GM23338 (cell line): ENCODE results near the gene TTC22.

Experiments
- CREB1 ChIP-seq: fragments of 250-450 bp; sonication (Bioruptor Pico); IDR thresholded peaks from 2 replicates; pipeline ENCODE4 v1.5.0; 2020; ENCODE audit warnings: low read depth, mild to moderate bottlenecking, moderate library complexity
- ETS1 ChIP-seq: IDR thresholded peaks from 2 replicates; pipeline ENCODE4 v1.6.1; 2016; ENCODE audit warnings: antibody characterized with exemption
- EZH2 ChIP-seq: fragments of 200-600 bp; sonication (generic); IDR thresholded peaks from one replicate; pipeline ENCODE4 v1.8.0; 2017; ENCODE audit warnings: antibody characterized with exemption, mild to moderate bottlenecking, low read depth; ENCODE audit not compliant: unreplicated experiment
- EZH2phosphoT487 ChIP-seq: fragments of 200-600 bp; sonication (generic); IDR thresholded peaks from one replicate; pipeline ENCODE4 v1.8.1; 2018; ENCODE audit warnings: antibody characterized with exemption; ENCODE audit not compliant: unreplicated experiment
- JUNB ChIP-seq: IDR thresholded peaks from one replicate; pipeline ENCODE4 v1.6.1; 2016; ENCODE audit warnings: antibody characterized with exemption; ENCODE audit not compliant: unreplicated experiment
- POLR2AphosphoS5 ChIP-seq: IDR thresholded peaks from 2 replicates; pipeline ENCODE4 v1.6.1; 2016; ENCODE audit warnings: antibody characterized with exemption, low read depth
- ZNF114 ChIP-seq: fragments of 250-450 bp; sonication (Bioruptor Pico); IDR thresholded peaks from 2 replicates; pipeline ENCODE4 v1.5.0; 2020; ENCODE audit warnings: mild to moderate bottlenecking, moderate library complexity
- ZNF331 ChIP-seq: fragments of 250-450 bp; sonication (Bioruptor Pico); IDR thresholded peaks from 2 replicates; pipeline ENCODE4 v1.5.0; 2020; ENCODE audit warnings: low read depth, mild to moderate bottlenecking, moderate library complexity
- TF ChIP-seq, protein P1 (sequence below), 2 experiments: fragments of 200-600 bp in 1 of 2; sonication (generic) in 1 of 2; conservative IDR thresholded peaks; 2 replicates each; pipeline versions ENCODE4 v1.5.1 to v1.6.1; 2016 to 2017; ENCODE audit warnings: antibody characterized with exemption in 2 of 2, low read depth in 2 of 2, mild to moderate bottlenecking in 2 of 2, moderate library complexity in 1 of 2
- TF ChIP-seq, protein P2 (sequence below): IDR thresholded peaks from one replicate; pipeline ENCODE4 v1.6.1; 2018; ENCODE audit warnings: antibody characterized with exemption; ENCODE audit not compliant: unreplicated experiment
- TF ChIP-seq, protein P3 (sequence below): fragments of 250-450 bp; sonication (Bioruptor Pico); IDR thresholded peaks from 2 replicates; pipeline ENCODE4 v1.5.0; 2020; ENCODE audit warnings: mild to moderate bottlenecking, moderate library complexity

DNA sequence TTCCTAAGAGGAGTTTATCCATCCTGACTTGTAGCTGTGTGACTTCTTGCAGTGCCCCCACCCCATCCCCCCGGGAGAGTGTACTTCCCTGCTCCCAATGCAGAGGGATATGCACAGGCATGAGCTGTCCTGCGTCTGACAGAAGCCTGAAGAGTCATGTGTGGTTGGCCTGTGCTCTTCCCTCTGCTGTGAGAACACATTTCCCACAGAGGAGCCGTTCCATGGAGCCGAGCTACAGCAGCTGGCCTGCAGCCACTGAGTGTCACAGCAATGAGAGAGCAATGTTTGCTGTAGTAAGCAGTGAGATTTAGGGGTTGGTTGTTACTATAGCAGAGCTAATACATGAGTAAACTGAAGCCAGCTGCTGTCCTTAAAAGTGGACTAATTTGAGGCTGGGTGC, 58.8 kb downstream of the TTC22 start:
- TF ChIP-seq POLR2AphosphoS5 = no peak
- TF ChIP-seq, protein P1, sequence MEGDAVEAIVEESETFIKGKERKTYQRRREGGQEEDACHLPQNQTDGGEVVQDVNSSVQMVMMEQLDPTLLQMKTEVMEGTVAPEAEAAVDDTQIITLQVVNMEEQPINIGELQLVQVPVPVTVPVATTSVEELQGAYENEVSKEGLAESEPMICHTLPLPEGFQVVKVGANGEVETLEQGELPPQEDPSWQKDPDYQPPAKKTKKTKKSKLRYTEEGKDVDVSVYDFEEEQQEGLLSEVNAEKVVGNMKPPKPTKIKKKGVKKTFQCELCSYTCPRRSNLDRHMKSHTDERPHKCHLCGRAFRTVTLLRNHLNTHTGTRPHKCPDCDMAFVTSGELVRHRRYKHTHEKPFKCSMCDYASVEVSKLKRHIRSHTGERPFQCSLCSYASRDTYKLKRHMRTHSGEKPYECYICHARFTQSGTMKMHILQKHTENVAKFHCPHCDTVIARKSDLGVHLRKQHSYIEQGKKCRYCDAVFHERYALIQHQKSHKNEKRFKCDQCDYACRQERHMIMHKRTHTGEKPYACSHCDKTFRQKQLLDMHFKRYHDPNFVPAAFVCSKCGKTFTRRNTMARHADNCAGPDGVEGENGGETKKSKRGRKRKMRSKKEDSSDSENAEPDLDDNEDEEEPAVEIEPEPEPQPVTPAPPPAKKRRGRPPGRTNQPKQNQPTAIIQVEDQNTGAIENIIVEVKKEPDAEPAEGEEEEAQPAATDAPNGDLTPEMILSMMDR (conservative IDR thresholded peaks at IDR 0.05; ENCODE audit: low read depth in 2 of 2) = no peak
- no peak for TF ChIP-seq EZH2phosphoT487
- TF ChIP-seq, protein P2, sequence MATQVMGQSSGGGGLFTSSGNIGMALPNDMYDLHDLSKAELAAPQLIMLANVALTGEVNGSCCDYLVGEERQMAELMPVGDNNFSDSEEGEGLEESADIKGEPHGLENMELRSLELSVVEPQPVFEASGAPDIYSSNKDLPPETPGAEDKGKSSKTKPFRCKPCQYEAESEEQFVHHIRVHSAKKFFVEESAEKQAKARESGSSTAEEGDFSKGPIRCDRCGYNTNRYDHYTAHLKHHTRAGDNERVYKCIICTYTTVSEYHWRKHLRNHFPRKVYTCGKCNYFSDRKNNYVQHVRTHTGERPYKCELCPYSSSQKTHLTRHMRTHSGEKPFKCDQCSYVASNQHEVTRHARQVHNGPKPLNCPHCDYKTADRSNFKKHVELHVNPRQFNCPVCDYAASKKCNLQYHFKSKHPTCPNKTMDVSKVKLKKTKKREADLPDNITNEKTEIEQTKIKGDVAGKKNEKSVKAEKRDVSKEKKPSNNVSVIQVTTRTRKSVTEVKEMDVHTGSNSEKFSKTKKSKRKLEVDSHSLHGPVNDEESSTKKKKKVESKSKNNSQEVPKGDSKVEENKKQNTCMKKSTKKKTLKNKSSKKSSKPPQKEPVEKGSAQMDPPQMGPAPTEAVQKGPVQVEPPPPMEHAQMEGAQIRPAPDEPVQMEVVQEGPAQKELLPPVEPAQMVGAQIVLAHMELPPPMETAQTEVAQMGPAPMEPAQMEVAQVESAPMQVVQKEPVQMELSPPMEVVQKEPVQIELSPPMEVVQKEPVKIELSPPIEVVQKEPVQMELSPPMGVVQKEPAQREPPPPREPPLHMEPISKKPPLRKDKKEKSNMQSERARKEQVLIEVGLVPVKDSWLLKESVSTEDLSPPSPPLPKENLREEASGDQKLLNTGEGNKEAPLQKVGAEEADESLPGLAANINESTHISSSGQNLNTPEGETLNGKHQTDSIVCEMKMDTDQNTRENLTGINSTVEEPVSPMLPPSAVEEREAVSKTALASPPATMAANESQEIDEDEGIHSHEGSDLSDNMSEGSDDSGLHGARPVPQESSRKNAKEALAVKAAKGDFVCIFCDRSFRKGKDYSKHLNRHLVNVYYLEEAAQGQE = no peak
- no peak for TF ChIP-seq EZH2
- TF ChIP-seq ZNF331 (CRISPR knock-in tag) = no peak
- no peak for TF ChIP-seq ETS1
- no peak for TF ChIP-seq JUNB
- TF ChIP-seq ZNF114 = no peak
- TF ChIP-seq CREB1 (CRISPR knock-in tag) = no peak
- TF ChIP-seq, protein P3, sequence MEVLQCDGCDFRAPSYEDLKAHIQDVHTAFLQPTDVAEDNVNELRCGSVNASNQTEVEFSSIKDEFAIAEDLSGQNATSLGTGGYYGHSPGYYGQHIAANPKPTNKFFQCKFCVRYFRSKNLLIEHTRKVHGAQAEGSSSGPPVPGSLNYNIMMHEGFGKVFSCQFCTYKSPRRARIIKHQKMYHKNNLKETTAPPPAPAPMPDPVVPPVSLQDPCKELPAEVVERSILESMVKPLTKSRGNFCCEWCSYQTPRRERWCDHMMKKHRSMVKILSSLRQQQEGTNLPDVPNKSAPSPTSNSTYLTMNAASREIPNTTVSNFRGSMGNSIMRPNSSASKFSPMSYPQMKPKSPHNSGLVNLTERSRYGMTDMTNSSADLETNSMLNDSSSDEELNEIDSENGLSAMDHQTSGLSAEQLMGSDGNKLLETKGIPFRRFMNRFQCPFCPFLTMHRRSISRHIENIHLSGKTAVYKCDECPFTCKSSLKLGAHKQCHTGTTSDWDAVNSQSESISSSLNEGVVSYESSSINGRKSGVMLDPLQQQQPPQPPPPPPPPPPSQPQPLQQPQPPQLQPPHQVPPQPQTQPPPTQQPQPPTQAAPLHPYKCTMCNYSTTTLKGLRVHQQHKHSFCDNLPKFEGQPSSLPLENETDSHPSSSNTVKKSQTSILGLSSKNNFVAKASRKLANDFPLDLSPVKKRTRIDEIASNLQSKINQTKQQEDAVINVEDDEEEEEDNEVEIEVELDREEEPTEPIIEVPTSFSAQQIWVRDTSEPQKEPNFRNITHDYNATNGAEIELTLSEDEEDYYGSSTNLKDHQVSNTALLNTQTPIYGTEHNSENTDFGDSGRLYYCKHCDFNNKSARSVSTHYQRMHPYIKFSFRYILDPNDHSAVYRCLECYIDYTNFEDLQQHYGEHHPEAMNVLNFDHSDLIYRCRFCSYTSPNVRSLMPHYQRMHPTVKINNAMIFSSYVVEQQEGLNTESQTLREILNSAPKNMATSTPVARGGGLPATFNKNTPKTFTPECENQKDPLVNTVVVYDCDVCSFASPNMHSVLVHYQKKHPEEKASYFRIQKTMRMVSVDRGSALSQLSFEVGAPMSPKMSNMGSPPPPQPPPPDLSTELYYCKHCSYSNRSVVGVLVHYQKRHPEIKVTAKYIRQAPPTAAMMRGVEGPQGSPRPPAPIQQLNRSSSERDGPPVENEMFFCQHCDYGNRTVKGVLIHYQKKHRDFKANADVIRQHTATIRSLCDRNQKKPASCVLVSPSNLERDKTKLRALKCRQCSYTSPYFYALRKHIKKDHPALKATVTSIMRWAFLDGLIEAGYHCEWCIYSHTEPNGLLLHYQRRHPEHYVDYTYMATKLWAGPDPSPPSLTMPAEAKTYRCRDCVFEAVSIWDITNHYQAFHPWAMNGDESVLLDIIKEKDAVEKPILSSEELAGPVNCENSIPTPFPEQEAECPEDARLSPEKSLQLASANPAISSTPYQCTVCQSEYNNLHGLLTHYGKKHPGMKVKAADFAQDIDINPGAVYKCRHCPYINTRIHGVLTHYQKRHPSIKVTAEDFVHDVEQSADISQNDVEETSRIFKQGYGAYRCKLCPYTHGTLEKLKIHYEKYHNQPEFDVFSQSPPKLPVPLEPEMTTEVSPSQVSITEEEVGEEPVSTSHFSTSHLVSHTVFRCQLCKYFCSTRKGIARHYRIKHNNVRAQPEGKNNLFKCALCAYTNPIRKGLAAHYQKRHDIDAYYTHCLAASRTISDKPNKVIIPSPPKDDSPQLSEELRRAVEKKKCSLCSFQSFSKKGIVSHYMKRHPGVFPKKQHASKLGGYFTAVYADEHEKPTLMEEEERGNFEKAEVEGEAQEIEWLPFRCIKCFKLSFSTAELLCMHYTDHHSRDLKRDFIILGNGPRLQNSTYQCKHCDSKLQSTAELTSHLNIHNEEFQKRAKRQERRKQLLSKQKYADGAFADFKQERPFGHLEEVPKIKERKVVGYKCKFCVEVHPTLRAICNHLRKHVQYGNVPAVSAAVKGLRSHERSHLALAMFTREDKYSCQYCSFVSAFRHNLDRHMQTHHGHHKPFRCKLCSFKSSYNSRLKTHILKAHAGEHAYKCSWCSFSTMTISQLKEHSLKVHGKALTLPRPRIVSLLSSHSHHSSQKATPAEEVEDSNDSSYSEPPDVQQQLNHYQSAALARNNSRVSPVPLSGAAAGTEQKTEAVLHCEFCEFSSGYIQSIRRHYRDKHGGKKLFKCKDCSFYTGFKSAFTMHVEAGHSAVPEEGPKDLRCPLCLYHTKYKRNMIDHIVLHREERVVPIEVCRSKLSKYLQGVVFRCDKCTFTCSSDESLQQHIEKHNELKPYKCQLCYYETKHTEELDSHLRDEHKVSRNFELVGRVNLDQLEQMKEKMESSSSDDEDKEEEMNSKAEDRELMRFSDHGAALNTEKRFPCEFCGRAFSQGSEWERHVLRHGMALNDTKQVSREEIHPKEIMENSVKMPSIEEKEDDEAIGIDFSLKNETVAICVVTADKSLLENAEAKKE (CRISPR knock-in tag) = no peak
